ENCODE results near the gene SORCS2. TPM values are rescaled to one million over a fixed set of nuclear protein-coding genes. Genes with fewer than 3 reads are reported as not detected.

Gene SORCS2
- total and polyA plus RNA-seq, 9 donors, result 7.4 to 24.9 (median 13.0) TPM

DNA sequence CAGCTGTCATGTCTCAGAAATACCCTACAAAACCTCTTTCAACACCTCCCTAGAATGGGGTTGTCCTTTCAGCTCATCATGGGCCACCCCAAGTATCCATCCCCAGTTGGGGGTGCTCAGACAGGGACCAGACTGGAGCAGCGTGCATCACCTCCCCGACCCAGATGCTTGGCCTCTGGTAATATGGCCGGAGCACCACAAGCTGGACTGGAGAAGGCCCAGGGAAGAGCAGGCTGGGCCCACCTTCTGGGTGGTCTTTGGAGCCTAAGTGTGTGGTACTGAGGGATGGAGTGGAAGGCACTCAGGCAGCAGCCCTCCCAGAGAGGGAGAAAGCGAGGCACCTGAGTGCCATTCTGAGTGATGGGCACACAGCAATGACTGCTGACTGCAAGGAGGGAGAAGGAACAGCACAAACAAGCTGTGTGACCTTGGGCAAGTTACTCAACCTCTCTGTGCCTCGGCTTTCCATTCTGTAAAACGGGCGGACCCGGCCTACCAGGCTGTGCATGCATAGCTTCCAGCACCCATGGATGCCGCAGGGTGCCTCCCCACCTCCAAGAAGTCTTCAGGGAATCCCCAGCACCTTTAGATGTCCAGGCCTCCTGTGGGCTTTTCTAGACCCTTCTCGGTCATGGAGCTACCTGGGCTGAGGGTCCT is 519.1 kb downstream of the SORCS2 start:
- WGBS (ENCODE audit: insufficient coverage), result 94% methylated on average over 6 of the region's 10 CpGs
- Histone ChIP-seq H3K27me3 (ENCODE audit: control insufficient read depth, insufficient read depth, low read length) (no peaks in the 10 kb centered on the region), H3K4me1 (ENCODE audit: control insufficient read depth, insufficient read depth, low read length) (peaks cover 23% of the 10 kb centered on the region), H3K4me3 (ENCODE audit: low read length) (no peak overlapping the region), H3K9me3 (replicated peaks; ENCODE audit: control insufficient read depth, low read depth, low read length) (no peaks in the 10 kb centered on the region), H3K36me3 (ENCODE audit: control insufficient read depth, insufficient read depth, low read length) (peaks cover 3% of the 10 kb centered on the region), H3K27ac (ENCODE audit: low read length) (no peak overlapping the region)
- no peak for DNase-seq

DNA sequence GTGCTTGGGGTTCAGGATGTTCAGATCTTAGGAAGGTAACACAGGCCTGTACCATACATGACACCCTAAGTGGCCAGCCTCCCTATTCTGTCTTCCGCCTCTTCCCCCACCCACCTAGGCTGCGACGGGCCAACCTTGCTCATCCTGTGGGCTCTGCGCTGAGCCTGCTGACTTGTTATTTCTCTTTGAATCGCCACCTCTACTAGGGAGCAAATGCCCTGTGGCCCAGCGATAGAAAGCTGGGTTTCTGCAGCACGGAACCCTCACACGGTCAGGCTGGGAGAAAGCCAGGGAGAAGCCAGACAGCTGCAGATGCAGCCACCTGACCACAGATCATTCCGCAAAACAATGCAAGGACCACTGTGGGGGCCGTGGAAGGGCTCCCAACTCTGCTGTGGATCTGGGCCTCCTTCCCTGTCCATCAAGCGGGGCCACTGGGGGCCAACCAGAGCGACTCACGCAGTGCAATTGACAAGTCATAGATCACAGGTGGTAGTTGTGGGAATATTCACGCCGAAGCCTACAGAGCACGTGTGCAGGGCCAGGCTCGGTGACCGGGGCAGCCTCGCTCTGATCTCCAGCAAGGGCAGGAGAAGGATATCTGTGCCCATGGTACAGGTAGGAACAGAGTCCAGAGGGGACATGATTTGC is 519.8 kb downstream of the SORCS2 start:
- no peak for DNase-seq
- no peak overlapping the region for H3K4me3 ChIP-seq (ENCODE audit: low read length)
- H3K36me3 ChIP-seq (ENCODE audit: control insufficient read depth, insufficient read depth, low read length), result peaks cover 3% of the 10 kb centered on the region
- 71% methylated on average over 13 of the region's 19 CpGs for WGBS (ENCODE audit: insufficient coverage)
- H3K4me1 ChIP-seq (ENCODE audit: control insufficient read depth, insufficient read depth, low read length), result peaks cover 23% of the 10 kb centered on the region
- peaks cover 3% of the 10 kb centered on the region for H3K27me3 ChIP-seq (ENCODE audit: control insufficient read depth, insufficient read depth, low read length)
- H3K9me3 ChIP-seq (replicated peaks; ENCODE audit: control insufficient read depth, low read depth, low read length), result no peaks in the 10 kb centered on the region
- no peak overlapping the region for H3K27ac ChIP-seq (ENCODE audit: low read length)

DNA sequence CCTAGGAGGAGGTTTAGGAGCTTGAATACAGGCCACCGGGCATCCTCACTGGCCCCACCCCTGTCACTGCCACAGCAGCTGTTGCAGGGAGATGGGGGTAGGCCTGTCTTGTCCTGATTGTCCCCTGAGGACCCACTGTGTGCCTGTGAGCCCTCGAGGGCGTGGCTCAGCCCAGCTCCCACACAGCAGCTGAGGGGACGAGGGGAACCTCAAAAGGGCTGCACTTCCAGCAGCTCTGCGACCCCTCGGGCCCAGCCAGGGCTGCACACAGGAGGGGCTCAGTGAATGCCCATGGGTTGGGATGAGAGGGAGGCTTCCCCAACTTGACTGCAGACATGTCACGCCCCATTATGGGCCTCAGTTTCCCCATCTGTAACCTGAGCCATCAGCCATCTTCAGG is 521.4 kb downstream of the SORCS2 start:
- Histone ChIP-seq H3K4me3 (ENCODE audit: low read length) (no peak overlapping the region), H3K27ac (ENCODE audit: low read length) (no peak overlapping the region), H3K9me3 (replicated peaks; ENCODE audit: control insufficient read depth, low read depth, low read length) (no peaks in the 10 kb centered on the region), H3K36me3 (ENCODE audit: control insufficient read depth, insufficient read depth, low read length) (peaks cover 6% of the 10 kb centered on the region), H3K27me3 (ENCODE audit: control insufficient read depth, insufficient read depth, low read length) (peaks cover 3% of the 10 kb centered on the region), H3K4me1 (ENCODE audit: control insufficient read depth, insufficient read depth, low read length) (peaks cover 19% of the 10 kb centered on the region)
- no peak for DNase-seq
- WGBS (ENCODE audit: insufficient coverage), result 90% methylated on average over 6 of the region's 7 CpGs

GRCh38 chr4:7714176-7714575 is 521.8 kb downstream of the SORCS2 start:
- Histone ChIP-seq H3K27ac (ENCODE audit: low read length) (no peak overlapping the region), H3K27me3 (ENCODE audit: control insufficient read depth, insufficient read depth, low read length) (peaks cover 6% of the 10 kb centered on the region)
- WGBS (ENCODE audit: insufficient coverage), result 96% methylated on average over 17 of the region's 20 CpGs

DNA sequence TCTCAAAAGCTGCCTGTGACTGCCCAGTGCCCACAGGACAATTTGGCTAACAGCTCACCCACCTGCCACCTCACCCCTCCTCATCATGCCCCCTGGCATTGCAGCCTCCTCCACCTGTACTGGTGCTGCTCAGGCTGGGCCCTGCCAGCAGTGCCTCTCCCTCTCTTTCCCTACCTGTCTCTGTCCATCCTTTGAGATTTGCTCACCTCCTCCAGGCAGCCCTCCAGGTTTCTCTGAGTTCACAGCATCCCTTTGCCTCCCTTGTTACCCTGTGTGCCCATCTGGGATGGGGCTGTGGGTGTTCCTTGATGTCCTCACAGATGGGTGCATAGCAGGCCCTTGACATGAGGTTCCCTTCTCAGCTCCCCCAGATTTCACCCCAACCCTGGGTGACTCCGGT is 522.4 kb downstream of the SORCS2 start:
- Histone ChIP-seq H3K27me3 (ENCODE audit: control insufficient read depth, insufficient read depth, low read length) (peaks cover 12% of the 10 kb centered on the region), H3K4me3 (ENCODE audit: low read length) (no peak overlapping the region), H3K36me3 (ENCODE audit: control insufficient read depth, insufficient read depth, low read length) (peaks cover 6% of the 10 kb centered on the region), H3K27ac (ENCODE audit: low read length) (no peak overlapping the region), H3K9me3 (replicated peaks; ENCODE audit: control insufficient read depth, low read depth, low read length) (no peaks in the 10 kb centered on the region), H3K4me1 (ENCODE audit: control insufficient read depth, insufficient read depth, low read length) (peaks cover 24% of the 10 kb centered on the region)
- no peak for DNase-seq
- WGBS (ENCODE audit: insufficient coverage), result 89% methylated on average over 1 of the region's 1 CpG

More at GRCh38 chr4:7714176-7714575, 521.8 kb downstream of the SORCS2 start:
- H3K9me3 ChIP-seq (replicated peaks; ENCODE audit: control insufficient read depth, low read depth, low read length), result no peaks in the 10 kb centered on the region
- H3K36me3 ChIP-seq (ENCODE audit: control insufficient read depth, insufficient read depth, low read length), result peaks cover 6% of the 10 kb centered on the region
- no peak for DNase-seq
- no peak overlapping the region for H3K4me3 ChIP-seq (ENCODE audit: low read length)
- H3K4me1 ChIP-seq (ENCODE audit: control insufficient read depth, insufficient read depth, low read length), result peaks cover 18% of the 10 kb centered on the region

DNA sequence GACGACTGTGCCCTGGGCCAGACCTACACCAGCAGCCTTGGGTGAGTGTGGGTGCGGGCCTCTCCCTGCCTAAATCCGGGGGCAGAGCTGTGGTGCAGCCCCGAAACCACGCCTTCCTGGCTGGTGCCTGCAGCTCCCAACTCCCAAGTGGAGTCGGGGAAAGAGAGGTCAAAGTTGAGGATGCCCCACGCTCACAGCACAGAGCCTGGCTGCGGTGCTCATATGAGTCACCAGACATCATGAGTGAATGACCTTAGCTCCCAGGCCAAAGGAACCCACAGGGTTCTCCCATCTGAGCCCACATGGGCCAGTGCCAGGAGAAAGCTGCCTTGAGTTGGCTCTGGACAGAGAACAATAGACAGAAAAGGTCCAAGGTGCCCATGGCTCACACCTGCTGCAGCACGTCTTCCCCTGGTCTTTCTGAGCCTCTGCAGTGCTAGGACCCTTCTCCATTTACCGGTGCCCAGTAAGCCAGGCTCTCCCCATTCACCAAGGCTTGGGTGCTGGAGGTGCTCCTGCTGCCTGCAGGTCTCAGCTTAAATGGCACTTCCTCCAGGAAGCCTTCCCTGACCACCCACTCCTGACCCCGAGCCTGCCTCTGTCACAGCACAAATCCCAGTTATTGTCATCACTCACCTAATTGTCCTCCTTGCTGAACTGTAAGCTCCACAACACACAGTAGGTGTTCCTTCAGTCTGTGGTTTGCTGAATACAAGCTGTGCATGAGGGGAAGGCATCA is 523.1 kb downstream of the SORCS2 start:
- no peak for DNase-seq
- Histone ChIP-seq H3K27ac (ENCODE audit: low read length) (no peak overlapping the region), H3K4me3 (ENCODE audit: low read length) (no peak overlapping the region), H3K36me3 (ENCODE audit: control insufficient read depth, insufficient read depth, low read length) (peaks cover 6% of the 10 kb centered on the region), H3K27me3 (ENCODE audit: control insufficient read depth, insufficient read depth, low read length) (peaks cover 15% of the 10 kb centered on the region), H3K9me3 (replicated peaks; ENCODE audit: control insufficient read depth, low read depth, low read length) (no peaks in the 10 kb centered on the region), H3K4me1 (ENCODE audit: control insufficient read depth, insufficient read depth, low read length) (peaks cover 24% of the 10 kb centered on the region)
- 90% methylated on average over 10 of the region's 11 CpGs for WGBS (ENCODE audit: insufficient coverage)

GRCh38 chr4:7716010-7716721 is 523.8 kb downstream of the SORCS2 start:
- Histone ChIP-seq H3K27me3 (ENCODE audit: control insufficient read depth, insufficient read depth, low read length) (peaks cover 19% of the 10 kb centered on the region), H3K36me3 (ENCODE audit: control insufficient read depth, insufficient read depth, low read length) (peaks cover 6% of the 10 kb centered on the region), H3K9me3 (replicated peaks; ENCODE audit: control insufficient read depth, low read depth, low read length) (no peaks in the 10 kb centered on the region), H3K4me1 (ENCODE audit: control insufficient read depth, insufficient read depth, low read length) (peaks cover 19% of the 10 kb centered on the region), H3K4me3 (ENCODE audit: low read length) (no peak overlapping the region), H3K27ac (ENCODE audit: low read length) (no peak overlapping the region)
- no peak for DNase-seq
- 84% methylated on average over 4 of the region's 6 CpGs for WGBS (ENCODE audit: insufficient coverage)

DNA sequence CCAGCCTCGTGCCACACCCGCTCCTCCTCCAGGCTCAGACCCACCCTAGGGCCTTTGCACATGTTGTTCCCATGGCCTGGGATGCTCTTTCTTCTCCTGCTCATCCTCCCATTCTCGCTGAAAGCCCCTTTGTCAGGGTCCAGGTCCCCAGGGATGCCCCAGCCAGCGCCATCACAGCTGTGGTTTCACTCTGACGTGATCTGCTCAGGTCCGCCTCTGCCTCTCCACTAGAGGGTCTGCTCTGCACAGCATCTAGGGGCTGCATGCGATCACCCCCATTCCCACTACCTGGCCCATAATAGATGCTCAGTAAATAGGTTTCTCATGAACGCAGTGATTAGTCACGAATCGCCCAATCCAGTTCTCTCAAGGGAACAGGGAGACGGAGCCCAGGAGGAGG is 524.8 kb downstream of the SORCS2 start:
- DNase-seq, result no peak
- Histone ChIP-seq H3K36me3 (ENCODE audit: control insufficient read depth, insufficient read depth, low read length) (peaks cover 6% of the 10 kb centered on the region), H3K9me3 (replicated peaks; ENCODE audit: control insufficient read depth, low read depth, low read length) (no peaks in the 10 kb centered on the region), H3K27ac (ENCODE audit: low read length) (no peak overlapping the region), H3K4me3 (ENCODE audit: low read length) (no peak overlapping the region), H3K4me1 (ENCODE audit: control insufficient read depth, insufficient read depth, low read length) (peaks cover 15% of the 10 kb centered on the region), H3K27me3 (ENCODE audit: control insufficient read depth, insufficient read depth, low read length) (peaks cover 22% of the 10 kb centered on the region)
- 89% methylated on average over 7 of the region's 11 CpGs for WGBS (ENCODE audit: insufficient coverage)

DNA sequence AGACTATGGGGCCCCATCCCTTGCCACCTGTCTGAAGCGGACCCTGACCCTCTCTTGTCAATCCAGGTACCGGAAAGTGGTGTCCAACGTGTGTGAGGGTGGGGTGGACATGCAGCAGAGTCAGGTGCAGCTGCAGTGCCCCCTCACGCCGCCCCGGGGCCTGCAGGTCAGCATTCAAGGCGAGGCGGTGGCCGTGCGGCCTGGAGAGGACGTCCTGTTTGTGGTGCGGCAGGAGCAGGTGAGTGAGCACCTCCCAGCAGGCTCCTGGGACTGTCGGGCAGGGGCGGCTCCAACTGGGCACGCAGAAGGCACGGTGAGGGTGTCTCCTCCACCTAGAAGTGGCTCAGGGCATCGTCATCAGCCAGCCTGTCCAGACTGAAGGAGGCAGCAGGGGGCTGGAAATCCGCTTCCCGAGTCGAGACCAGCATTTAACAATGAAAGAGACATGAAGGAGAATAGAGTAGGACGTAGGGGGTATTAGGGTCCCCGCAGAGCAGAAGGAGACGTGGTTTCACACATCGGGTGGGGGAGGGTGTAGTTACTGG is 525.7 kb downstream of the SORCS2 start:
- H3K36me3 ChIP-seq (ENCODE audit: control insufficient read depth, insufficient read depth, low read length), result peaks cover 6% of the 10 kb centered on the region
- H3K9me3 ChIP-seq (replicated peaks; ENCODE audit: control insufficient read depth, low read depth, low read length), result no peaks in the 10 kb centered on the region
- DNase-seq, result no peak
- peaks cover 24% of the 10 kb centered on the region for H3K27me3 ChIP-seq (ENCODE audit: control insufficient read depth, insufficient read depth, low read length)
- H3K4me3 ChIP-seq (ENCODE audit: low read length), result no peak overlapping the region
- 79% methylated on average over 20 of the region's 24 CpGs for WGBS (ENCODE audit: insufficient coverage)
- no peak overlapping the region for H3K27ac ChIP-seq (ENCODE audit: low read length)
- peaks cover 11% of the 10 kb centered on the region for H3K4me1 ChIP-seq (ENCODE audit: control insufficient read depth, insufficient read depth, low read length)
